ENCODE measurements around the gene C6orf15. TPM values are rescaled to one million over a fixed set of nuclear protein-coding genes. Genes with fewer than 3 reads are reported as not detected.

The C6orf15 gene
- total RNA-seq, 2 donors from 2014 or later: 0.51 TPM; not detected in 1

- no peak for DNase-seq (ENCODE audit: low spot score)
Measured at GRCh38 chr6:31126396-31127175, 14.2 kb upstream of the C6orf15 start.

GRCh38 chr6:31125586-31126363 is 13.4 kb upstream of the C6orf15 start:
- Histone ChIP-seq H3K27me3 (replicated peaks; ENCODE audit: insufficient read depth) (no peaks in the 10 kb centered on the region), H3K4me3 (no peak overlapping the region), H3K27ac (peak overlapping the region in 1 of 2 donors; percentile 34), H3K4me1 (replicated peaks) (no peaks in the 10 kb centered on the region), H3K9me3 (no peaks in the 10 kb centered on the region), H3K36me3 (no peaks in the 10 kb centered on the region)
- no peak for DNase-seq (ENCODE audit: low spot score)
- 58% methylated on average over 12 of the region's 12 CpGs for WGBS
- intact Hi-C loops (cut with DNase I): no loop called here
- no peak for TF ChIP-seq POLR2A (IDR thresholded peaks at IDR 0.05)
- no peak for TF ChIP-seq POLR2AphosphoS5 (IDR thresholded peaks at IDR 0.05)
- no peak for TF ChIP-seq CTCF (IDR thresholded peaks at IDR 0.05)

More at GRCh38 chr6:31126396-31127175, 14.2 kb upstream of the C6orf15 start:
- no peak for TF ChIP-seq POLR2AphosphoS5 (IDR thresholded peaks at IDR 0.05)
- no peak for TF ChIP-seq POLR2A (IDR thresholded peaks at IDR 0.05)
- no peak for TF ChIP-seq CTCF (IDR thresholded peaks at IDR 0.05)
- Histone ChIP-seq H3K27ac (no peak overlapping the region), H3K4me3 (no peak overlapping the region), H3K36me3 (no peaks in the 10 kb centered on the region), H3K27me3 (replicated peaks; ENCODE audit: insufficient read depth) (no peaks in the 10 kb centered on the region), H3K9me3 (no peaks in the 10 kb centered on the region), H3K4me1 (replicated peaks) (no peaks in the 10 kb centered on the region)
- intact Hi-C loops (cut with DNase I): no loop called here
- 74% methylated on average over 16 of the region's 16 CpGs for WGBS

DNA sequence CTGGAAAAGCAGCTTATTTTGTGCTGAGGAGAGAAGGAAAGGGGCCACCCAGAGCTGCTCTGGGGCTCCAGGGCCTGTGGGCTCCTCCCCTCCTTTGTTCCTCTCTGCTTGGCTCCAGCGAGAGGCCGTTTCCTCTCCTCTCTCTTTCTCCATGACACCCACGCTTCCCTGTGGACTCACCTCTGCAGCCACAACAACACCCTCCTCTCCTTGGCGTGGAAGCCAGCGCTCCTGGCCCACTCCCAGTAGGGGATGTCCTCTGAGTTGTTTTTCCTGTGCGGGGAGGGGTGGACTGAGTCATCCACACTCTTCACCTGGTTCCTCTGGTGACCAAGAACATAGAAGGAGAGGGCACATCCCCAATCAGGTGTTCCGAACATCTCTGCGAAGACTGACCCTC is 12.8 kb upstream of the C6orf15 start:
- no peaks in the 10 kb centered on the region for H3K27me3 ChIP-seq (replicated peaks; ENCODE audit: insufficient read depth)
- peak; percentile 78 for DNase-seq (ENCODE audit: low spot score)
- no peaks in the 10 kb centered on the region for H3K4me1 ChIP-seq (replicated peaks)
- TF ChIP-seq POLR2A (IDR thresholded peaks at IDR 0.05) (peak; percentile 16), POLR2AphosphoS5 (IDR thresholded peaks at IDR 0.05) (peak; percentile 86), CTCF (IDR thresholded peaks at IDR 0.05) (no peak)
- no peaks in the 10 kb centered on the region for H3K9me3 ChIP-seq
- 38% methylated on average over 8 of the region's 8 CpGs for WGBS
- peak overlapping the region in 1 of 2 donors; percentile 34 for H3K27ac ChIP-seq
- no peak overlapping the region for H3K4me3 ChIP-seq
- no peaks in the 10 kb centered on the region for H3K36me3 ChIP-seq
- intact Hi-C loops (cut with DNase I): no loop called here

DNA sequence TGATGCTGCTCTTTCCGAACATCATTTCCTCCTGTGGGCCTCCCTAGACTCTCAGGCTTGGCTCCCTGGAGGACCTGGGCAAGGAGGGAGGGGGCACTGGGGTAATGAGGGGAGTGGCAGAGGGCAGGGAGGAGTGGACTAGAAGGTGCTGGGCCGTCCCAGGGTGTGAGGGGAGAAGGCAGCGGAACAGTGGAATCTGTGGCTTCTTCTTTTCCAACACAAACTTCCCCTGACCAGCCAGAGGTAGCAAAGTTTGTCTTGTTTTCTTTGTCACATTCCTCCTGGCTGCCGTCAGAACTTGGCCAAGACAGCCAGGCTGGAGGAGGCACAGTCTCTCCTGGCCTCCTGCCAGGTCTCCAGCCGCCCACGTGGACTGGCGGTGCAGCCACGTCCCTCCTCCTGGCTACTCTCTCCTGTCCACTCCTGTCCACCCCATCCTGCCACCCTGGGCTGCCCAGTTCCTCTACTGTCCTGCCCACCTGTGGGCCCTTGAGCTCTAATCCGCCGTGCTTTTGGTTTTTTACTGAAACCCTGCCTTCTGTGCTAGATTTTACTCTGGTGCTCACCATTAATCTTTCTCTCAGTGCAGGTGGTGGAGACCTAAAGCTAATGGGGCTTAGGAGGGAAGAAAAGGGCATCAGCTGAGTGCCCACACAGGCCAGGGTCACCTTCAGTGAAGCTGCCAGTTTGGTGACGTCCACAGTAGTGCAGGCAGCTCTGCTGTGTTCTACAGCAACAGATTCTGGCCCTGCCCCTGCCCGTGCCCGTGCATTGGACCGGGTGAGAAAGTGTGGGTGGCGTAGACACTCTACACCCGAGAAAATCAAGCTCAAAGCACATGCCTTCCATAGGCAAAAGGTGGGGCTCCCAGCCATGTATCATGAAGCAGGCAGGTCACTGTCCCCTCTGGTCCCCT is 10.7 kb upstream of the C6orf15 start:
- DNase-seq (ENCODE audit: low spot score): peak; percentile 69
- TF ChIP-seq POLR2AphosphoS5 (IDR thresholded peaks at IDR 0.05) (peak; percentile 59), CTCF (IDR thresholded peaks at IDR 0.05) (no peak)
- no peaks in the 10 kb centered on the region for H3K27me3 ChIP-seq (replicated peaks; ENCODE audit: insufficient read depth)
- 37% methylated on average over 15 of the region's 16 CpGs for WGBS
- intact Hi-C loops (cut with DNase I): no loop called here
- no peaks in the 10 kb centered on the region for H3K9me3 ChIP-seq
- H3K36me3 ChIP-seq: no peaks in the 10 kb centered on the region
- H3K27ac ChIP-seq: peak overlapping the region; percentile 30 to 78
- no peak overlapping the region for H3K4me3 ChIP-seq
- H3K4me1 ChIP-seq (replicated peaks): no peaks in the 10 kb centered on the region

Data from prostate gland (tissue), 2 donors.